ENCODE measurements around the gene MMP23B.

MMP23B gene

GRCh38 chr1:1630965-1631781 is 800 bp upstream of the MMP23B start:
- TF ChIP-seq CEBPB (IDR thresholded peaks at IDR 0.05) (no peak), FOXM1 (IDR thresholded peaks at IDR 0.05; ENCODE audit: borderline replicate concordance, low read depth) (no peak), NFIC (IDR thresholded peaks at IDR 0.05) (no peak), EGR1 (IDR thresholded peaks at IDR 0.05) (no peak), RAD21 (IDR thresholded peaks at IDR 0.05; ENCODE audit: low read depth) (no peak), CREB1 (IDR thresholded peaks at IDR 0.05; ENCODE audit: low read depth) (no peak), TAF1 (IDR thresholded peaks at IDR 0.05; ENCODE audit: low read depth) (no peak), MAX (IDR thresholded peaks at IDR 0.05) (no peak), ZBTB7A (IDR thresholded peaks at IDR 0.05; ENCODE audit: low read depth) (no peak), EP300 (IDR thresholded peaks at IDR 0.05; ENCODE audit: borderline replicate concordance) (no peak), TEAD4 (IDR thresholded peaks at IDR 0.05) (no peak), YY1 (IDR thresholded peaks at IDR 0.05; ENCODE audit: low read depth) (no peak)
- TF ChIP-seq, protein P1, sequence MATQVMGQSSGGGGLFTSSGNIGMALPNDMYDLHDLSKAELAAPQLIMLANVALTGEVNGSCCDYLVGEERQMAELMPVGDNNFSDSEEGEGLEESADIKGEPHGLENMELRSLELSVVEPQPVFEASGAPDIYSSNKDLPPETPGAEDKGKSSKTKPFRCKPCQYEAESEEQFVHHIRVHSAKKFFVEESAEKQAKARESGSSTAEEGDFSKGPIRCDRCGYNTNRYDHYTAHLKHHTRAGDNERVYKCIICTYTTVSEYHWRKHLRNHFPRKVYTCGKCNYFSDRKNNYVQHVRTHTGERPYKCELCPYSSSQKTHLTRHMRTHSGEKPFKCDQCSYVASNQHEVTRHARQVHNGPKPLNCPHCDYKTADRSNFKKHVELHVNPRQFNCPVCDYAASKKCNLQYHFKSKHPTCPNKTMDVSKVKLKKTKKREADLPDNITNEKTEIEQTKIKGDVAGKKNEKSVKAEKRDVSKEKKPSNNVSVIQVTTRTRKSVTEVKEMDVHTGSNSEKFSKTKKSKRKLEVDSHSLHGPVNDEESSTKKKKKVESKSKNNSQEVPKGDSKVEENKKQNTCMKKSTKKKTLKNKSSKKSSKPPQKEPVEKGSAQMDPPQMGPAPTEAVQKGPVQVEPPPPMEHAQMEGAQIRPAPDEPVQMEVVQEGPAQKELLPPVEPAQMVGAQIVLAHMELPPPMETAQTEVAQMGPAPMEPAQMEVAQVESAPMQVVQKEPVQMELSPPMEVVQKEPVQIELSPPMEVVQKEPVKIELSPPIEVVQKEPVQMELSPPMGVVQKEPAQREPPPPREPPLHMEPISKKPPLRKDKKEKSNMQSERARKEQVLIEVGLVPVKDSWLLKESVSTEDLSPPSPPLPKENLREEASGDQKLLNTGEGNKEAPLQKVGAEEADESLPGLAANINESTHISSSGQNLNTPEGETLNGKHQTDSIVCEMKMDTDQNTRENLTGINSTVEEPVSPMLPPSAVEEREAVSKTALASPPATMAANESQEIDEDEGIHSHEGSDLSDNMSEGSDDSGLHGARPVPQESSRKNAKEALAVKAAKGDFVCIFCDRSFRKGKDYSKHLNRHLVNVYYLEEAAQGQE (IDR thresholded peaks at IDR 0.05; ENCODE audit: low read depth): no peak

- TF ChIP-seq MAX (IDR thresholded peaks at IDR 0.05) (peak; percentile 46; the same call in 1 of the 2 replicates), TCF12 (IDR thresholded peaks at IDR 0.05; ENCODE audit: low read depth) (peak; percentile 24; the same call in 1 of the 2 replicates), CREB1 (IDR thresholded peaks at IDR 0.05; ENCODE audit: low read depth) (peak; percentile 98)
Measured at GRCh38 chr1:1658583-1659549, 26.9 kb downstream of the MMP23B start, which contains the start of gene CDK11B. TSS of gene CDK11B (minus strand) at chr1:1659004. CDS start at chr1:1657485, 1,519 bp downstream.

DNA sequence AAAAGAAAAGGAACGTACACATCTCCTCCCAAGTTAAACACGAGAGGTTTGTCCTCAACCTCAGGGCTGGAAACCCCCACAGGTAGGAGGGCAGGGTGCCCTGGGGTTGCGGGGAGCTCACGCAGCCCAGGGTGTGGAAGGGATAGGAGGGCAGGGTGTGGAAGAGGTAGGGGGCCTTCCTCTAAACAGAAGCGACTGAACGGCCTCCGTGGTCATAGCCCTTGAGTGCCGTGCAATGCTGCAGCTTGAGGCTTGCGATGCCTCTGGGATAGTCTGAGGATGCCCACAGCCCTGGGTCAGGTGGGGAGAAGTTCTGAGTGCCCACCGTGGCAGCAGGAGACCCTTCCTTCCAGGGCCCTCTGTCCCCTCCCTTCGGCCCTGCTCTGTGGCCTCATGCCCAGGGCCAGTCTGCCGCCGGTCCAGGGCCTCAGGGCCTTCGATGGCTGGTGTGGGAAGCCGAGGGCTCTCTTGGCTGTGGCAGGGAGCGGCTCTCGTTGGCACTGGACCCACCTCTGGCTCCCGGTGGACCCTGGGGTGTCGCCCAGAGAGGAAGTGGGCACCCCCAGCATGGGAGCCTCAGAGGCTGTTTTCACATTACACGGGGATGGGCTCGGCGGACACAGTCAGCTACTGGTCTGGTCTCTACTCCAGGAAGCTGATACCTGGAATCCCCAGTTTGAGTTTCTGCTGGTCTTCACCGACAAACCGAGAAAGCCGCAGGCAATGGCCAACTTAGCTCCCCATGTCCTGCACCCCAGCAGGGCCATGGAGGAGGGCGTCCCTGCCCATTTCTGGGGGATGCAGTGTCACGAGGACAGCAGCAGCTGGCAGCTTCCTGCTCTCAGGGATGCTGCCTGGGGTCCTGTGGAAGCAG is 33.2 kb downstream of the MMP23B start:
- TF ChIP-seq FOXM1 (IDR thresholded peaks at IDR 0.05; ENCODE audit: borderline replicate concordance, low read depth) (no peak), EGR1 (IDR thresholded peaks at IDR 0.05) (no peak), CEBPB (IDR thresholded peaks at IDR 0.05) (no peak), ZBTB7A (IDR thresholded peaks at IDR 0.05; ENCODE audit: low read depth) (no peak), MAX (IDR thresholded peaks at IDR 0.05) (no peak), TCF12 (IDR thresholded peaks at IDR 0.05; ENCODE audit: low read depth) (no peak), NFIC (IDR thresholded peaks at IDR 0.05) (no peak), TEAD4 (IDR thresholded peaks at IDR 0.05) (no peak), USF1 (IDR thresholded peaks at IDR 0.05) (no peak)
- TF ChIP-seq, protein P1 (IDR thresholded peaks at IDR 0.05; ENCODE audit: low read depth): no peak

DNA sequence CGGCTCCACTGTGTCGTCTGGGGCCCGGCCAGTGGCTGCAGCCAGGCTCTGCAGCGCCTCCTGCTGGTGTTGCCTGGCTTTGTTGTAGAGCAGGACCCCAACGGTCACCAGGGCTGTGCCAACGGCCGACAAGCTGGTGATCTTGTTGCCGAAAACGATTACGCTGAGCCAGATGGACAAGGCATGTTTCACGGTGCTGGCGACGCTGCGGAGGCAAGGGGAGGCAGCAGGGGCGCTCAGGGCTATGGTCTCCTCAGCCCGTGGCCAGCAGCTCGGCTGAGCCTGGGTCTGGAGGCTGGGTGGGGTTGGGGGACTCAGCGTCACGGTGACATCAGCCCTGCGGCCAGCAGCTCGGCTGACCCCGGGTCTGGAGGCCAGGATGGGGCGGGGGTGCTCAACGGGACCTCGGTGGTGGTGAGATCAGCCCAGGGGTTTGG is 33.9 kb downstream of the MMP23B start:
- no peak for TF ChIP-seq TCF12 (IDR thresholded peaks at IDR 0.05; ENCODE audit: low read depth)
- TF ChIP-seq CEBPB (IDR thresholded peaks at IDR 0.05): no peak
- no peak for TF ChIP-seq ZBTB7A (IDR thresholded peaks at IDR 0.05; ENCODE audit: low read depth)
- TF ChIP-seq FOXM1 (IDR thresholded peaks at IDR 0.05; ENCODE audit: borderline replicate concordance, low read depth): no peak
- no peak for TF ChIP-seq CREB1 (IDR thresholded peaks at IDR 0.05; ENCODE audit: low read depth)
- no peak for TF ChIP-seq YY1 (IDR thresholded peaks at IDR 0.05; ENCODE audit: low read depth)
- no peak for TF ChIP-seq TEAD4 (IDR thresholded peaks at IDR 0.05)
- TF ChIP-seq TAF1 (IDR thresholded peaks at IDR 0.05; ENCODE audit: low read depth): no peak
- no peak for TF ChIP-seq MAX (IDR thresholded peaks at IDR 0.05)
- TF ChIP-seq USF1 (IDR thresholded peaks at IDR 0.05): no peak
- no peak for TF ChIP-seq NFIC (IDR thresholded peaks at IDR 0.05)
- TF ChIP-seq, protein P1 (IDR thresholded peaks at IDR 0.05; ENCODE audit: low read depth): no peak
- no peak for TF ChIP-seq EGR1 (IDR thresholded peaks at IDR 0.05)
- TF ChIP-seq EP300 (IDR thresholded peaks at IDR 0.05; ENCODE audit: borderline replicate concordance): no peak
- TF ChIP-seq RAD21 (IDR thresholded peaks at IDR 0.05; ENCODE audit: low read depth): no peak

All from Ishikawa (cell line).